Measurements from ENCODE around the gene TCERG1.

The TCERG1 gene

GRCh38 chr5:146475190-146475780 is 28.2 kb downstream of the TCERG1 start:
- ChIA-PET POLR2A (no interaction called here), CTCF (no interaction called here)
- TF ChIP-seq BHLHE40 (IDR thresholded peaks at IDR 0.05; ENCODE audit: borderline replicate concordance) (no peak), FOXK2 (IDR thresholded peaks at IDR 0.05) (no peak), SP1 (IDR thresholded peaks at IDR 0.05) (no peak), HDGF (IDR thresholded peaks at IDR 0.05; ENCODE audit: borderline replicate concordance) (no peak), SUZ12 (IDR thresholded peaks at IDR 0.05) (no peak)
- DNase-seq (ENCODE audit: extremely low spot score) = peak; percentile 12

GRCh38 chr5:146475906-146476305 is 28.8 kb downstream of the TCERG1 start:
- DNase-seq (ENCODE audit: extremely low spot score) = no peak
- POLR2A ChIA-PET = no interaction called here
- CTCF ChIA-PET = no interaction called here
- TF ChIP-seq TARDBP (IDR thresholded peaks at IDR 0.05) (no peak), SP1 (IDR thresholded peaks at IDR 0.05) (no peak), HDGF (IDR thresholded peaks at IDR 0.05; ENCODE audit: borderline replicate concordance) (no peak), FOXA1 (IDR thresholded peaks at IDR 0.05) (no peak), PKNOX1 (IDR thresholded peaks at IDR 0.05) (no peak), ZNF384 (IDR thresholded peaks at IDR 0.05) (no peak), BHLHE40 (IDR thresholded peaks at IDR 0.05; ENCODE audit: borderline replicate concordance) (no peak), ELF4 (IDR thresholded peaks at IDR 0.05) (no peak), L3MBTL2 (conservative IDR thresholded peaks at IDR 0.05) (no peak), FOXK2 (IDR thresholded peaks at IDR 0.05) (no peak), FOXM1 (IDR thresholded peaks at IDR 0.05; ENCODE audit: borderline replicate concordance) (no peak), LEF1 (IDR thresholded peaks at IDR 0.05; ENCODE audit: borderline replicate concordance) (no peak)

- no peak for DNase-seq (ENCODE audit: extremely low spot score)
- no peak for TF ChIP-seq ZNF384 (IDR thresholded peaks at IDR 0.05)
- TF ChIP-seq FOXA1 (IDR thresholded peaks at IDR 0.05) = no peak
- TF ChIP-seq NFRKB (IDR thresholded peaks at IDR 0.05) = no peak
- no peak for TF ChIP-seq ELF4 (IDR thresholded peaks at IDR 0.05)
- no peak for TF ChIP-seq BHLHE40 (IDR thresholded peaks at IDR 0.05; ENCODE audit: borderline replicate concordance)
- no peak for TF ChIP-seq TARDBP (IDR thresholded peaks at IDR 0.05)
- TF ChIP-seq SUZ12 (IDR thresholded peaks at IDR 0.05) = no peak
- TF ChIP-seq HDGF (IDR thresholded peaks at IDR 0.05; ENCODE audit: borderline replicate concordance) = no peak
- no peak for TF ChIP-seq SP1 (IDR thresholded peaks at IDR 0.05)
- TF ChIP-seq L3MBTL2 (conservative IDR thresholded peaks at IDR 0.05) = no peak
- TF ChIP-seq PKNOX1 (IDR thresholded peaks at IDR 0.05) = no peak
- no peak for TF ChIP-seq FOXK2 (IDR thresholded peaks at IDR 0.05)
- TF ChIP-seq ARNT (IDR thresholded peaks at IDR 0.05) = no peak
- no peak for TF ChIP-seq CTBP1 (IDR thresholded peaks at IDR 0.05; ENCODE audit: borderline replicate concordance)
- no peak for TF ChIP-seq FOXM1 (IDR thresholded peaks at IDR 0.05; ENCODE audit: borderline replicate concordance)
- ChIA-PET POLR2A (no interaction called here), CTCF (no interaction called here)
Observed at GRCh38 chr5:146482775-146483174, 35.6 kb downstream of the TCERG1 start.

GRCh38 chr5:146484714-146485391 is 37.7 kb downstream of the TCERG1 start:
- ChIA-PET CTCF (no interaction called here), POLR2A (no interaction called here)
- DNase-seq (ENCODE audit: extremely low spot score) = no peak
- no peak for TF ChIP-seq ELF4 (IDR thresholded peaks at IDR 0.05)
- no peak for TF ChIP-seq NFRKB (IDR thresholded peaks at IDR 0.05)
- no peak for TF ChIP-seq FOXA1 (IDR thresholded peaks at IDR 0.05)
- TF ChIP-seq PKNOX1 (IDR thresholded peaks at IDR 0.05) = no peak
- TF ChIP-seq SUZ12 (IDR thresholded peaks at IDR 0.05) = no peak
- no peak for TF ChIP-seq SP1 (IDR thresholded peaks at IDR 0.05)
- no peak for TF ChIP-seq FOXM1 (IDR thresholded peaks at IDR 0.05; ENCODE audit: borderline replicate concordance)

GRCh38 chr5:146490089-146490843 is 43.1 kb downstream of the TCERG1 start:
- ChIA-PET POLR2A (no interaction called here), CTCF (interaction anchor here (0.7 kb wide), 1 partner anchor 1094 kb away, joined by 6 read pairs; no protein-coding TSS in a partner anchor)
- no peak for DNase-seq (ENCODE audit: extremely low spot score)
- TF ChIP-seq FOXM1 (IDR thresholded peaks at IDR 0.05; ENCODE audit: borderline replicate concordance) = no peak
- no peak for TF ChIP-seq PKNOX1 (IDR thresholded peaks at IDR 0.05)
- no peak for TF ChIP-seq CTBP1 (IDR thresholded peaks at IDR 0.05; ENCODE audit: borderline replicate concordance)
- TF ChIP-seq ARNT (IDR thresholded peaks at IDR 0.05) = no peak
- TF ChIP-seq SUZ12 (IDR thresholded peaks at IDR 0.05) = no peak
- TF ChIP-seq BHLHE40 (IDR thresholded peaks at IDR 0.05; ENCODE audit: borderline replicate concordance) = no peak
- no peak for TF ChIP-seq TARDBP (IDR thresholded peaks at IDR 0.05)
- no peak for TF ChIP-seq HDGF (IDR thresholded peaks at IDR 0.05; ENCODE audit: borderline replicate concordance)
- no peak for TF ChIP-seq L3MBTL2 (conservative IDR thresholded peaks at IDR 0.05)
- no peak for TF ChIP-seq SP1 (IDR thresholded peaks at IDR 0.05)
